Adrenal gland (tissue), 12 donors: ENCODE results near the gene PCNX2. TPM values are rescaled to one million over a fixed set of nuclear protein-coding genes. Genes with fewer than 3 reads are reported as not detected.

ENCODE experiments used
- DNase-seq, 7 donors: peaks; one replicate each; pipeline ENCODE4 v3.0.0-alpha.2; 2019 to 2020
- H3K27ac ChIP-seq, 5 donors: fragments of 200-600 bp; sonication (generic) in 4 of 5; 1 replicate in 3 of 5; 2 replicates in 2 of 5; pipeline versions ENCODE4 v1.5.1 to v1.8.0; 2016 to 2020; ENCODE audit warnings: mild to moderate bottlenecking in 1 of 5
- H3K27me3 ChIP-seq: fragments of 200-600 bp; 2 replicates; pipeline ENCODE4 v1.8.0; 2021
- H3K36me3 ChIP-seq, 2 donors: fragments of 200-600 bp; replicated peaks in 1 of 2; 1 replicate in 1 of 2; 2 replicates in 1 of 2; pipeline versions ENCODE4 v1.5.1 to v1.8.0; 2018 to 2022
- H3K4me1 ChIP-seq, 2 donors: fragments of 200-600 bp; replicated peaks in 1 of 2; 1 replicate in 1 of 2; 2 replicates in 1 of 2; pipeline versions ENCODE4 v1.5.1 to v1.8.0; 2018 to 2021
- H3K4me3 ChIP-seq, 4 donors: fragments of 200-600 bp; sonication (generic) in 3 of 4; one replicate each; pipeline ENCODE4 v1.5.1; 2016 to 2018
- H3K9me3 ChIP-seq, 3 donors: fragments of 200-600 bp; sonication (generic) in 1 of 3; replicated peaks in 1 of 3; 1 replicate in 2 of 3; 2 replicates in 1 of 3; pipeline versions ENCODE4 v1.5.1 to v1.8.0; 2016 to 2021
- POLR2A ChIP-seq, 2 donors: fragments of 450-650 bp; IDR thresholded peaks; one replicate each; pipeline ENCODE4 v1.6.1; 2017; ENCODE audit warnings: antibody characterized with exemption in 2 of 2, mild to moderate bottlenecking in 2 of 2, moderate library complexity in 1 of 2
- WGBS, 4 donors: extraction: QIAGEN DNeasy Blood & Tissue Kit in 2 of 4; methylation state at CpG; one replicate each; pipeline versions ENCODE4 v1.1.5 to v1.1.7; 2013 to 2017; 5-methylcytosine and 5-hydroxymethylcytosine counted together
- intact Hi-C, 2 donors: fragments of 100-400 bp; cut with DNase I; formaldehyde crosslinking; loops; one replicate each; pipeline versions ENCODE4 v1.14.1 to v1.15.0; 2022 to 2023
- polyA plus RNA-seq, 3 donors: library from polyadenylated mRNA; stranded (reverse); fragments of 200-250 nt in 2 of 3; fragments of 350-450 nt in 1 of 3; fragmentation: Illumina TruSeq in 1 of 3; extraction: RNeasy Lipid Tissue Mini Kit (QIAGEN cat#74804) in 1 of 3; gene quantifications; one replicate each; pipeline ENCODE4 v1.2.3, GENCODE V29; 2013 to 2014
- total RNA-seq, 9 donors: library from RNA; depleted of rRNA in 4 of 9; stranded (reverse); fragments of >200 nt in 4 of 9; fragments of 120-200 nt in 1 of 9; fragmentation: NEBNext Ultra II Directional in 1 of 9; extraction: Animal tissue kit (Norgen Biotek cat#: 25700) in 1 of 9; gene quantifications; one replicate each; pipeline versions ENCODE4 v1.1.0 to v1.2.4, GENCODE V29; 2013 to 2023
- TF ChIP-seq, protein P1 (sequence below), 6 experiments: fragments of 450-650 bp in 4 of 6; fragments of 200-600 bp in 2 of 6; sonication (generic) in 1 of 6; IDR thresholded peaks; 1 replicate in 5 of 6; 2 replicates in 1 of 6; pipeline versions ENCODE4 v1.5.1 to v1.8.0; 2016 to 2021; ENCODE audit warnings: antibody characterized with exemption in 6 of 6, mild to moderate bottlenecking in 2 of 6, moderate library complexity in 1 of 6
- donor health status: healthy with polysubstance abuse.
- donor health status: Bipolar disorder and iron deficiency.
- donor health status: DM: yes; HTN: yes; CAD: no.
- donor health status: DM: no; HTN: no; CAD: no.
- donor health status: DM: no; HTN: no; CAD: no.
- donor health status: DM: yes; HTN: yes; CAD: no.

The PCNX2 gene
- total and polyA plus RNA-seq, 12 donors: 2.2 to 14.5 (median 5.5) TPM

DNA sequence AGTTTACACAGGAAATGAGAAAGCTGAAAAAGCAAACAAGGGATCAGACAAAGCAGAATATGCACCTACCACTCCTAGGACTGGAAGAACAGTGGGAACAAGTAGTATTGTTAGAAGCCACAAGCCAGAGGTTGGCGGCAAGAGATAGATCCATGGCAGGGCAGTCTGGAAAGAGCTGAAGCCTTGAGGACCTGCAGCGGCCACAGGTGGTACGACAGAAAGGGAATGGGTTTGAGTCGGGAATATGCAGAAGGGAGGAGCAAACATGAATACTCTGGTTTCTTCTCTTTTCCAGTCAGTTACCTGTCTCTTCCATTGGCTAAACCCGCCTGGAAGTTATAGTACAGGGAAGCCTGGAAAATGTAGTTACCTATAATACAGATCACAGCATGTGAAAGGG, 3.9 kb upstream of the PCNX2 start:
- H3K4me3 ChIP-seq: no peak overlapping the region
- H3K27ac ChIP-seq: no peak overlapping the region
- H3K27me3 ChIP-seq: no peaks in the 10 kb centered on the region
- H3K36me3 ChIP-seq: no peaks in the 10 kb centered on the region
- no peaks in the 10 kb centered on the region for H3K9me3 ChIP-seq
- 80 to 90% (median 87%) methylated on average over 5 of the region's 5 CpGs for WGBS, 4 donors
- no peak for DNase-seq
- intact Hi-C loops: no loop called here
- peaks cover 0 to 9% of the 10 kb centered on the region in 2 donors for H3K4me1 ChIP-seq
- TF ChIP-seq POLR2A (IDR thresholded peaks at IDR 0.05): no peak
- TF ChIP-seq, protein P1, sequence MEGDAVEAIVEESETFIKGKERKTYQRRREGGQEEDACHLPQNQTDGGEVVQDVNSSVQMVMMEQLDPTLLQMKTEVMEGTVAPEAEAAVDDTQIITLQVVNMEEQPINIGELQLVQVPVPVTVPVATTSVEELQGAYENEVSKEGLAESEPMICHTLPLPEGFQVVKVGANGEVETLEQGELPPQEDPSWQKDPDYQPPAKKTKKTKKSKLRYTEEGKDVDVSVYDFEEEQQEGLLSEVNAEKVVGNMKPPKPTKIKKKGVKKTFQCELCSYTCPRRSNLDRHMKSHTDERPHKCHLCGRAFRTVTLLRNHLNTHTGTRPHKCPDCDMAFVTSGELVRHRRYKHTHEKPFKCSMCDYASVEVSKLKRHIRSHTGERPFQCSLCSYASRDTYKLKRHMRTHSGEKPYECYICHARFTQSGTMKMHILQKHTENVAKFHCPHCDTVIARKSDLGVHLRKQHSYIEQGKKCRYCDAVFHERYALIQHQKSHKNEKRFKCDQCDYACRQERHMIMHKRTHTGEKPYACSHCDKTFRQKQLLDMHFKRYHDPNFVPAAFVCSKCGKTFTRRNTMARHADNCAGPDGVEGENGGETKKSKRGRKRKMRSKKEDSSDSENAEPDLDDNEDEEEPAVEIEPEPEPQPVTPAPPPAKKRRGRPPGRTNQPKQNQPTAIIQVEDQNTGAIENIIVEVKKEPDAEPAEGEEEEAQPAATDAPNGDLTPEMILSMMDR (IDR thresholded peaks at IDR 0.05): no peak

DNA sequence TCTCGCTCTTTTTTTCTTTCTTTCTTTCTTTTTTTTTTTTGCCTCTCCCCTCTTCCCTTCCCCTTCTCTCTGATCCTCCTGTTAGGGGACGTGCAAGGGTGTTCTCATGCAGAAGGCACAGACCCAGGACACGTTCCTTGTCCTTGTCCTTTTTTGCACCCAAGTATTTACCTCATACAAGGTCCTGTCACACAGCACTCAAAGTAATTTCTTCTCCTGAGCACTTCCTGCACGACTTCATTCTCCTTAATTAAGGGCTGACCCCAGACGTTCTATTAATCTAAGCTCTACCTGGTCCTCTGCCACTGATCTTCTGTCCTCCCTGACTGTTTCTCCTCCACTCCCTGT, 424 bp upstream of the PCNX2 start:
- intact Hi-C loops: no loop called here
- WGBS, 4 donors: 0 to 6% (median 2%) methylated on average over 5 of the region's 5 CpGs
- TF ChIP-seq, protein P1 (IDR thresholded peaks at IDR 0.05): no peak
- no peak for TF ChIP-seq POLR2A (IDR thresholded peaks at IDR 0.05)
- no peaks in the 10 kb centered on the region for H3K9me3 ChIP-seq
- H3K4me1 ChIP-seq: peaks cover 0 to 10% of the 10 kb centered on the region in 2 donors
- no peak overlapping the region for H3K4me3 ChIP-seq
- DNase-seq: no peak
- H3K36me3 ChIP-seq: no peaks in the 10 kb centered on the region
- H3K27ac ChIP-seq: no peak overlapping the region
- H3K27me3 ChIP-seq: no peaks in the 10 kb centered on the region

GRCh38 chr1:233294913-233295236, 650 bp downstream of the PCNX2 start:
- DNase-seq: peak in 3 of 7 donors; percentile 9 to 30 (median 19)
- intact Hi-C loops: no loop called here

DNA sequence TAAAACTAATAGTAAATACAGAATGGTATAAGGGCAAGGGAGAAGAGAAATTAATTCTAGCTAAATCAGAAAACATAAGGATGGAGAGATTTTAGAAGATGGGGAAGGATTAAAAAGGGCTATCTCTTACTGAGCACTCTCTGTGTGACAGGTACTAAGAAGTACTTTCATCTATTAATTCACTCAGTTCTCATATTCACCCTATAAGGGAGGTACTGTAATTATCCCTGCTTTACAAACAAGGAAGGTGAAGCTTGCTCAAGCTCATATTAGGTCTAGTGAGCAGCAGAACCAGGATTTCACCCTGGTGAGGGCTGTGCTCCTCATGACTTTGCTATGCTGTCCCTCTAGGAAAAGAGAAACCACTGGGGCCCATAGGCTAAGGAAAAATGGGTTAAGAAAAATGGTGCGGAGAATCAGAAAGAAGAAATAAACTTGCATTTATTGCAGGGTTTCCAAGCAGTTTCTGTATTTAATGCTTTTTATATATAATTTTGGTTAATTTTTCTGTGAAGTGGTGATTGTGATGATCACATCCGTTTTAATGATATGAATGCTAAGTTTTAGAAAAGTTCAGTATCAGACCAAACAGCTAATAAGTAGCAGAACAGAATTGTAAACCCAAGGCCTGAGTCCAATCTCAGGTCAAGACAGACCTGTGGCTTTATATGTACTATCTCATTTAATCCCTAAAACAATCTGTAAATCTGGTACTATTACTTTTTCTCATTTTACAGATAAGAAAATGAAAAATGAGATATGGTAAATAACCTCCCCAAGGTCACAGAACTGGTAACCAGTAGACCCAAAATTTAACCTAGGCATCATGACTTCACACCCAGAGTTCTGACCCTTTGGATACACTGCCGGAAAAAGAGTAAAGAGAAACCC, 1.7 kb downstream of the PCNX2 start:
- Histone ChIP-seq H3K27ac (no peak overlapping the region), H3K4me1 (peaks cover 0 to 10% of the 10 kb centered on the region in 2 donors), H3K9me3 (no peaks in the 10 kb centered on the region), H3K4me3 (no peak overlapping the region), H3K27me3 (no peaks in the 10 kb centered on the region), H3K36me3 (no peaks in the 10 kb centered on the region)
- no peak for TF ChIP-seq POLR2A (IDR thresholded peaks at IDR 0.05)
- no peak for DNase-seq
- WGBS, 4 donors: 88 to 93% (median 89%) methylated on average over 3 of the region's 3 CpGs
- intact Hi-C loops: no loop called here

More at GRCh38 chr1:233294913-233295236, 650 bp downstream of the PCNX2 start:
- Histone ChIP-seq H3K36me3 (no peaks in the 10 kb centered on the region), H3K4me1 (peaks cover 0 to 10% of the 10 kb centered on the region in 2 donors), H3K27ac (peak overlapping the region in 2 of 5 donors; percentile 46 to 60), H3K4me3 (peak overlapping the region in 2 of 4 donors; percentile 10 to 94), H3K27me3 (no peaks in the 10 kb centered on the region), H3K9me3 (no peaks in the 10 kb centered on the region)
- WGBS, 4 donors: 3 to 7% (median 4%) methylated on average over 8 of the region's 8 CpGs
- no peak for TF ChIP-seq POLR2A (IDR thresholded peaks at IDR 0.05)
- TF ChIP-seq, protein P1 (IDR thresholded peaks at IDR 0.05): no peak
